SK-N-SH treated with all-trans-retinoic acid at 6 μM for 48 hours (cell line): Measurements from ENCODE around the gene TTC17.

Experiments
- CSRNP3 ChIP-seq: fragments of 250-450 bp; sonication (Bioruptor Pico); IDR thresholded peaks from 2 replicates; pipeline ENCODE4 v1.5.1; 2021; ENCODE audit warnings: mild to moderate bottlenecking, moderate library complexity
- TF ChIP-seq, protein P1 (sequence below): fragments of 250-450 bp; sonication (Bioruptor Pico); IDR thresholded peaks from 2 replicates; pipeline ENCODE4 v1.8.0; 2020; ENCODE audit warnings: mild to moderate bottlenecking, moderate library complexity, borderline replicate concordance

DNA sequence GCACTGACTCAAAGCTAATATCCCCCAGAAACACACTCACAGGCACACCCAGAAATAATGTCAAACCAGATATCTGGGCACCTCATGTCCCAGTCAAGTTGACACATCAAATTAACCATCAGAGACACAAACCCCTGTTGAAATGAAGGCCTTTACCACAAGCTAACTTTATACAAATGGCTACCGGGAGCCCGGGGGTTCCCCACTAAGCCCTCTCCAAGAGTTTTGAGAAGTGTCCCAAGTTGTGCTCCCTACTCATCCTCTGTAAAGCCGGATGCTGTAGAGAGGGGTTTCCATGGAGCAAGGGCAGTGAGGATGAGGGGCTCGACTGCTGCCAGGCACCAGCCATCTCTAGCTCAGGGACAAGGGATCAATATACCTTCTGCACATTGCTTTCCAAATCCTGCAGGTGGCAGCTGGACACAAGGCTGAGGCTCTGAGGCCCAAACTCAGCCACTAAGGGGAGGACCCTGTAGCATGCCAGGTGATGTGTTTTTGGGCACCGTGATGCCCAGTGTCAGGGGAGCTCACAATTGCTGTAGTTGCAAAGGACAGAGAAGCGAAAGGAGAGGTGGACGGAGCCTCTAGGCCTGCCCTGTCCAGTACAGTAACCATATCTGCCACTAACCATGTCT is 145.7 kb downstream of the TTC17 start:
- no peak for TF ChIP-seq CSRNP3
- TF ChIP-seq, protein P1, sequence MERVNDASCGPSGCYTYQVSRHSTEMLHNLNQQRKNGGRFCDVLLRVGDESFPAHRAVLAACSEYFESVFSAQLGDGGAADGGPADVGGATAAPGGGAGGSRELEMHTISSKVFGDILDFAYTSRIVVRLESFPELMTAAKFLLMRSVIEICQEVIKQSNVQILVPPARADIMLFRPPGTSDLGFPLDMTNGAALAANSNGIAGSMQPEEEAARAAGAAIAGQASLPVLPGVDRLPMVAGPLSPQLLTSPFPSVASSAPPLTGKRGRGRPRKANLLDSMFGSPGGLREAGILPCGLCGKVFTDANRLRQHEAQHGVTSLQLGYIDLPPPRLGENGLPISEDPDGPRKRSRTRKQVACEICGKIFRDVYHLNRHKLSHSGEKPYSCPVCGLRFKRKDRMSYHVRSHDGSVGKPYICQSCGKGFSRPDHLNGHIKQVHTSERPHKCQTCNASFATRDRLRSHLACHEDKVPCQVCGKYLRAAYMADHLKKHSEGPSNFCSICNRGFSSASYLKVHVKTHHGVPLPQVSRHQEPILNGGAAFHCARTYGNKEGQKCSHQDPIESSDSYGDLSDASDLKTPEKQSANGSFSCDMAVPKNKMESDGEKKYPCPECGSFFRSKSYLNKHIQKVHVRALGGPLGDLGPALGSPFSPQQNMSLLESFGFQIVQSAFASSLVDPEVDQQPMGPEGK (CRISPR knock-in tag), result no peak
